Measurements from ENCODE around the gene ALDH1L1.

DNA sequence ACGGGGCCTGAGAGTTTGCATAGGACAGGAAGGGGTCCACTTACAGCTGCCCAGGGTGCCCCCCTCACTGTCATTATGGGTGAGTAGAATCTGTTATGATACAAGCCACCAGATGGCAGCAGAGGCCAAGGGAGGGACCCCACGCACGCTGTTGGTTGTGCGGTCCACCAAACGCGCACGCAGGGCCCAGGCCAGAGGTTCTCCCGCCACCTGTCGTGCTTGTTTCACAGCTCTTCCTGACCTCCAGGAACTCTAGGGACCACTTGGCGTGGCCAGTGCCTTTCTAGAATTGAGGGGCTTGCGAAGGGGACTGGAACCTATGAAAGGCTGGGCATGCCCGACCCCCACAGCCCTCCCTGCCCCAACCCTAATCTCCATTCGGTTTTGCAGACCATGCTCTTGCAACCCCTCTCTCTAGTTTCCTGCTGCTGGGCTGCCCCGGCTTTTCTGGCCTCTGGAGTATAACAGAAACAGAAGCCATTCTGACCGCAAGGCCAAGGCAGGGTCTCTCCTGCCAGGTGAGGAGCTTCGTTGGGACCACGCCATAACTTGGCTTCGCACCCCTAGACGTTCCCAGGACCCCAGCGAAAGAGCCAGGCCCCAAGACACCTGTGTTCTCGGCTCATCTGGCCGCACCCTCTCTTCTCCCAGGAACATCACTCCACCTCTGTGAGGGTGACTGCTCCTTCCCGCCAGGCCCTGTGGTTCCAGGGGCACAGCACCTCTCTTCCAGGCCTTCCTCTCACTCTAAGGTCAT lies 46.0 kb downstream of the ALDH1L1 start:
- TF ChIP-seq, protein P1, sequence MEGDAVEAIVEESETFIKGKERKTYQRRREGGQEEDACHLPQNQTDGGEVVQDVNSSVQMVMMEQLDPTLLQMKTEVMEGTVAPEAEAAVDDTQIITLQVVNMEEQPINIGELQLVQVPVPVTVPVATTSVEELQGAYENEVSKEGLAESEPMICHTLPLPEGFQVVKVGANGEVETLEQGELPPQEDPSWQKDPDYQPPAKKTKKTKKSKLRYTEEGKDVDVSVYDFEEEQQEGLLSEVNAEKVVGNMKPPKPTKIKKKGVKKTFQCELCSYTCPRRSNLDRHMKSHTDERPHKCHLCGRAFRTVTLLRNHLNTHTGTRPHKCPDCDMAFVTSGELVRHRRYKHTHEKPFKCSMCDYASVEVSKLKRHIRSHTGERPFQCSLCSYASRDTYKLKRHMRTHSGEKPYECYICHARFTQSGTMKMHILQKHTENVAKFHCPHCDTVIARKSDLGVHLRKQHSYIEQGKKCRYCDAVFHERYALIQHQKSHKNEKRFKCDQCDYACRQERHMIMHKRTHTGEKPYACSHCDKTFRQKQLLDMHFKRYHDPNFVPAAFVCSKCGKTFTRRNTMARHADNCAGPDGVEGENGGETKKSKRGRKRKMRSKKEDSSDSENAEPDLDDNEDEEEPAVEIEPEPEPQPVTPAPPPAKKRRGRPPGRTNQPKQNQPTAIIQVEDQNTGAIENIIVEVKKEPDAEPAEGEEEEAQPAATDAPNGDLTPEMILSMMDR (IDR thresholded peaks at IDR 0.05): peak in 5 of 7 experiments; percentile 47 to 76 (median 64)
- no peak for TF ChIP-seq POLR2A (IDR thresholded peaks at IDR 0.05)
- TF ChIP-seq POLR2AphosphoS5 (IDR thresholded peaks at IDR 0.05): peak in 2 of 3 donors; percentile 28 to 31

Measured in stomach (tissue), 4 donors.